Activated CD4-positive, alpha-beta T cell treated with anti-CD3 and anti-CD28 coated beads for 1 hour (primary cell): ENCODE measurements around the gene RSPH9.

Experiments
- DNase-seq: peaks from one replicate; pipeline ENCODE4 v3.0.0-alpha.2; 2020

The RSPH9 gene

GRCh38 chr6:43714311-43715055 is 69.6 kb downstream of the RSPH9 start:
- no peak for DNase-seq

GRCh38 chr6:43715056-43715788 is 70.4 kb downstream of the RSPH9 start:
- no peak for DNase-seq

- no peak for DNase-seq
Observed at GRCh38 chr6:43716099-43716498, 71.3 kb downstream of the RSPH9 start.

GRCh38 chr6:43717389-43717788 is 72.6 kb downstream of the RSPH9 start:
- DNase-seq, result no peak

GRCh38 chr6:43717822-43718221 is 73.0 kb downstream of the RSPH9 start:
- DNase-seq, result no peak

- no peak for DNase-seq
Observed at GRCh38 chr6:43718387-43719105, 73.7 kb downstream of the RSPH9 start.

- DNase-seq, result no peak
Observed at GRCh38 chr6:43719511-43719910, 74.7 kb downstream of the RSPH9 start.

- DNase-seq, result no peak
Observed at GRCh38 chr6:43720999-43721398, 76.2 kb downstream of the RSPH9 start.
